ENCODE measurements around the gene MEIS2.

GRCh38 chr15:36964626-36965025 is 135.7 kb downstream of the MEIS2 start:
- TF ChIP-seq CTCF (IDR thresholded peaks at IDR 0.05) (no peak), POLR2A (IDR thresholded peaks at IDR 0.05) (no peak), POLR2AphosphoS5 (IDR thresholded peaks at IDR 0.05; ENCODE audit: insufficient read depth in 1 of 2, low read depth in 1 of 2) (no peak)

Measured in vagina (tissue), 2 donors.